Lower leg skin (tissue), 3 donors: ENCODE measurements around the gene TPH2.

Experiments used
- CTCF ChIP-seq, 3 donors: fragments of 450-650 bp; IDR thresholded peaks; one replicate each; pipeline ENCODE4 v1.5.1; 2016; ENCODE audit warnings: antibody characterized with exemption in 3 of 3, mild to moderate bottlenecking in 3 of 3, moderate library complexity in 2 of 3
- POLR2A ChIP-seq, 2 donors: fragments of 450-650 bp; IDR thresholded peaks; one replicate each; pipeline ENCODE4 v1.6.1; 2016 to 2017; ENCODE audit warnings: antibody characterized with exemption in 2 of 2, mild to moderate bottlenecking in 1 of 2, moderate library complexity in 1 of 2

GRCh38 chr12:71958993-71959578, 20.4 kb downstream of the TPH2 start:
- no peak for TF ChIP-seq CTCF (IDR thresholded peaks at IDR 0.05)
- no peak for TF ChIP-seq POLR2A (IDR thresholded peaks at IDR 0.05)
